Mesenchymal stem cell (in vitro differentiated cells and primary cell): ENCODE results near the gene LRR1.

Source experiments
- DNase-seq: peaks from one replicate; pipeline ENCODE4 v3.0.0-alpha.2; 2013
- H2AFZ ChIP-seq: one replicate; pipeline ENCODE4 v1.6.1; 2013; ENCODE audit warnings: low read depth, mild to moderate bottlenecking, control low read depth, inconsistent platforms, low read length, moderate library complexity
- H2AK5ac ChIP-seq: 2 replicates; pipeline ENCODE4 v1.6.1; 2013; ENCODE audit warnings: low read length, moderate library complexity, mild to moderate bottlenecking, inconsistent platforms; ENCODE audit not compliant: severe bottlenecking
- H2BK120ac ChIP-seq: one replicate; pipeline ENCODE4 v1.6.1; 2013; ENCODE audit warnings: low read depth, mild to moderate bottlenecking, inconsistent platforms, low read length, moderate library complexity
- H2BK12ac ChIP-seq, 2 experiments: one replicate each; pipeline ENCODE4 v1.6.1; 2013; ENCODE audit warnings: inconsistent platforms in 2 of 2, low read length in 2 of 2, mild to moderate bottlenecking in 2 of 2, moderate library complexity in 2 of 2, control low read depth in 1 of 2
- H2BK15ac ChIP-seq: one replicate; pipeline ENCODE4 v1.6.1; 2013; ENCODE audit warnings: mild to moderate bottlenecking, low read depth, inconsistent platforms; ENCODE audit not compliant: poor library complexity, severe bottlenecking
- H2BK5ac ChIP-seq: 2 replicates; pipeline ENCODE4 v1.6.1; 2013; ENCODE audit warnings: low read depth, mild to moderate bottlenecking, low read length, control low read depth, inconsistent platforms; ENCODE audit not compliant: poor library complexity, severe bottlenecking
- H3K14ac ChIP-seq, 2 experiments: one replicate each; pipeline ENCODE4 v1.6.1; 2013; ENCODE audit warnings: inconsistent platforms in 2 of 2, low read length in 2 of 2, control low read depth in 1 of 2, mild to moderate bottlenecking in 1 of 2, moderate library complexity in 1 of 2
- H3K18ac ChIP-seq, 2 experiments: one replicate each; pipeline ENCODE4 v1.6.1; 2013; ENCODE audit warnings: inconsistent platforms in 2 of 2, low read length in 2 of 2, control low read depth in 1 of 2, low read depth in 1 of 2, mild to moderate bottlenecking in 1 of 2
- H3K23ac ChIP-seq, 2 experiments: one replicate each; pipeline ENCODE4 v1.6.1; 2013; ENCODE audit warnings: inconsistent platforms in 2 of 2, low read length in 2 of 2, mild to moderate bottlenecking in 2 of 2, moderate library complexity in 2 of 2, control low read depth in 1 of 2
- H3K27ac ChIP-seq: 2 replicates; pipeline ENCODE4 v1.5.1; 2013; ENCODE audit warnings: mild to moderate bottlenecking, moderate library complexity, low read length, control low read depth, inconsistent platforms; ENCODE audit not compliant: poor library complexity, severe bottlenecking
- H3K27me3 ChIP-seq, 2 experiments: 2 replicates each; pipeline versions ENCODE4 v1.6.1 to v1.7.0; 2013; ENCODE audit warnings: low read length in 2 of 2, mild to moderate bottlenecking in 2 of 2, moderate library complexity in 2 of 2, control low read depth in 1 of 2, inconsistent platforms in 1 of 2; ENCODE audit not compliant: control insufficient read depth in 1 of 2, insufficient read depth in 1 of 2
- H3K36me3 ChIP-seq, 2 experiments: 2 replicates each; pipeline versions ENCODE4 v1.6.1 to v1.7.0; 2013; ENCODE audit warnings: low read length in 2 of 2, control low read depth in 1 of 2, inconsistent platforms in 1 of 2, low read depth in 1 of 2, mild to moderate bottlenecking in 1 of 2; ENCODE audit not compliant: insufficient read depth in 2 of 2, control insufficient read depth in 1 of 2
- H3K4ac ChIP-seq, 2 experiments: one replicate each; pipeline ENCODE4 v1.6.1; 2013; ENCODE audit warnings: inconsistent platforms in 2 of 2, low read length in 2 of 2, mild to moderate bottlenecking in 2 of 2, moderate library complexity in 2 of 2, control low read depth in 1 of 2, low read depth in 1 of 2
- H3K4me1 ChIP-seq: 2 replicates; pipeline ENCODE4 v1.6.1; 2013; ENCODE audit warnings: low read depth, low read length, control low read depth; ENCODE audit not compliant: control insufficient read depth, insufficient read depth
- H3K4me2 ChIP-seq: 2 replicates; pipeline ENCODE4 v1.6.1; 2013; ENCODE audit warnings: low read length, mild to moderate bottlenecking, inconsistent platforms; ENCODE audit not compliant: poor library complexity, severe bottlenecking
- H3K4me3 ChIP-seq, 2 experiments: 2 replicates each; pipeline versions ENCODE4 v1.5.1 to v1.7.0; 2013; ENCODE audit warnings: low read length in 2 of 2, mild to moderate bottlenecking in 2 of 2, control low read depth in 1 of 2, low read depth in 1 of 2; ENCODE audit not compliant: insufficient read depth in 1 of 2
- H3K79me1 ChIP-seq: replicated peaks from 2 replicates; pipeline ENCODE4 v1.6.1; 2013; ENCODE audit warnings: mild to moderate bottlenecking, control low read depth, low read length, inconsistent platforms; ENCODE audit not compliant: poor library complexity, severe bottlenecking
- H3K9ac ChIP-seq: 2 replicates; pipeline ENCODE4 v1.7.0; 2013; ENCODE audit warnings: mild to moderate bottlenecking, low read length, moderate library complexity
- H3K9me3 ChIP-seq: 2 replicates; pipeline ENCODE4 v1.7.0; 2013; ENCODE audit warnings: mild to moderate bottlenecking, low read length; ENCODE audit not compliant: control insufficient read depth
- H4K8ac ChIP-seq: one replicate; pipeline ENCODE4 v1.6.1; 2013; ENCODE audit warnings: inconsistent platforms, mild to moderate bottlenecking, low read length, moderate library complexity
- H4K91ac ChIP-seq: one replicate; pipeline ENCODE4 v1.6.1; 2013; ENCODE audit warnings: mild to moderate bottlenecking, low read length, inconsistent platforms
- WGBS: methylation state at CpG from one replicate; pipeline ENCODE4 v1.1.7; 2013; ENCODE audit warnings: mixed read lengths; 5-methylcytosine and 5-hydroxymethylcytosine counted together

Gene LRR1

GRCh38 chr14:49598189-49598484 is 603 bp upstream of the LRR1 start:
- Histone ChIP-seq H2BK15ac (no peak overlapping the region), H3K4ac (peak overlapping the region; percentile 80 to 97), H2AFZ (peak overlapping the region; percentile 48), H2AK5ac (no peak overlapping the region), H3K4me2 (peak overlapping the region; percentile 94), H4K91ac (peak overlapping the region; percentile 98), H3K9ac (peak overlapping the region; percentile 100), H2BK12ac (peak overlapping the region in 1 of 2 experiments; percentile 73), H2BK5ac (no peak overlapping the region), H3K27ac (peak overlapping the region; percentile 97), H3K4me3 (peak overlapping the region; percentile 86 to 99), H3K14ac (peak overlapping the region in 1 of 2 experiments; percentile 45), H3K27me3 (no peaks in the 10 kb centered on the region), H3K36me3 (peaks cover 0 to 3% of the 10 kb centered on the region in 2 experiments), H3K9me3 (no peaks in the 10 kb centered on the region), H3K4me1 (peaks cover 2% of the 10 kb centered on the region), H4K8ac (peak overlapping the region; percentile 95), H3K23ac (peak overlapping the region in 1 of 2 experiments; percentile 90), H3K18ac (peak overlapping the region; percentile 91 to 97), H2BK120ac (peak overlapping the region; percentile 59), H3K79me1 (peaks cover 6% of the 10 kb centered on the region)
- DNase-seq = no peak
- under 1% methylated on average over 15 of the region's 15 CpGs for WGBS

- Histone ChIP-seq H3K4me1 (no peaks in the 10 kb centered on the region), H2BK120ac (no peak overlapping the region), H3K36me3 (peaks cover 6 to 32% of the 10 kb centered on the region in 2 experiments), H2BK15ac (no peak overlapping the region), H3K79me1 (peaks cover 21% of the 10 kb centered on the region), H3K27me3 (no peaks in the 10 kb centered on the region), H3K4me2 (no peak overlapping the region), H3K4ac (no peak overlapping the region), H3K27ac (no peak overlapping the region), H2BK5ac (no peak overlapping the region), H2BK12ac (no peak overlapping the region), H3K23ac (no peak overlapping the region), H2AK5ac (no peak overlapping the region), H3K9ac (no peak overlapping the region), H3K18ac (no peak overlapping the region), H3K14ac (no peak overlapping the region), H4K91ac (no peak overlapping the region), H4K8ac (no peak overlapping the region), H2AFZ (no peak overlapping the region), H3K9me3 (no peaks in the 10 kb centered on the region), H3K4me3 (no peak overlapping the region)
- 90% methylated on average over 6 of the region's 6 CpGs for WGBS
- no peak for DNase-seq
Measured at GRCh38 chr14:49607583-49607982, 8.8 kb downstream of the LRR1 start.

- no peak overlapping the region for H3K4me2 ChIP-seq
- WGBS = 100% methylated on average over 2 of the region's 4 CpGs
- H3K27me3 ChIP-seq = no peaks in the 10 kb centered on the region
- H3K9me3 ChIP-seq = no peaks in the 10 kb centered on the region
- no peaks in the 10 kb centered on the region for H3K4me1 ChIP-seq
- no peak overlapping the region for H3K9ac ChIP-seq
- no peak overlapping the region for H3K23ac ChIP-seq
- H3K36me3 ChIP-seq = peaks cover 2 to 17% of the 10 kb centered on the region in 2 experiments
- H4K8ac ChIP-seq = no peak overlapping the region
- H3K4ac ChIP-seq = no peak overlapping the region
- H3K18ac ChIP-seq = no peak overlapping the region
- no peak for DNase-seq
- no peak overlapping the region for H2BK15ac ChIP-seq
- no peak overlapping the region for H2BK12ac ChIP-seq
- H3K79me1 ChIP-seq = peaks cover 10% of the 10 kb centered on the region
- no peak overlapping the region for H2BK120ac ChIP-seq
- H2BK5ac ChIP-seq = no peak overlapping the region
- H3K27ac ChIP-seq = no peak overlapping the region
- H3K14ac ChIP-seq = no peak overlapping the region
- H2AK5ac ChIP-seq = no peak overlapping the region
- no peak overlapping the region for H2AFZ ChIP-seq
- H4K91ac ChIP-seq = no peak overlapping the region
- no peak overlapping the region for H3K4me3 ChIP-seq
Measured at GRCh38 chr14:49612251-49612650, 13.5 kb downstream of the LRR1 start.

GRCh38 chr14:49612671-49613070 is 13.9 kb downstream of the LRR1 start:
- 96% methylated on average over 8 of the region's 8 CpGs for WGBS
- H3K23ac ChIP-seq = no peak overlapping the region

More at GRCh38 chr14:49612671-49613070, 13.9 kb downstream of the LRR1 start:
- Histone ChIP-seq H3K9me3 (no peaks in the 10 kb centered on the region), H4K91ac (no peak overlapping the region), H2BK5ac (no peak overlapping the region), H3K27ac (no peak overlapping the region), H2BK15ac (no peak overlapping the region), H2BK12ac (no peak overlapping the region), H3K14ac (no peak overlapping the region), H2BK120ac (no peak overlapping the region), H3K4me1 (no peaks in the 10 kb centered on the region), H3K9ac (no peak overlapping the region), H3K79me1 (peaks cover 8% of the 10 kb centered on the region), H3K4me3 (no peak overlapping the region), H3K4ac (no peak overlapping the region), H2AFZ (no peak overlapping the region), H3K4me2 (no peak overlapping the region), H3K36me3 (peaks cover 2 to 17% of the 10 kb centered on the region in 2 experiments), H4K8ac (no peak overlapping the region), H3K27me3 (no peaks in the 10 kb centered on the region), H3K18ac (no peak overlapping the region), H2AK5ac (no peak overlapping the region)
- DNase-seq = no peak
